GM12801 (cell line): ENCODE data around the gene ACACB.

Experiments used
- CTCF ChIP-seq: IDR thresholded peaks from one replicate; pipeline ENCODE4 v1.5.1; 2011; ENCODE audit warnings: control low read depth; ENCODE audit not compliant: insufficient read length; ENCODE audit errors: extremely low read depth

Gene ACACB

GRCh38 chr12:109236257-109236656 lies 119.9 kb downstream of the ACACB start:
- no peak for TF ChIP-seq CTCF

- TF ChIP-seq CTCF: no peak
Observed at GRCh38 chr12:109239179-109239578, 122.8 kb downstream of the ACACB start.

- TF ChIP-seq CTCF: no peak
Observed at GRCh38 chr12:109239691-109240090, 123.3 kb downstream of the ACACB start.

- TF ChIP-seq CTCF: no peak
Observed at GRCh38 chr12:109240365-109240764, 124.0 kb downstream of the ACACB start.

GRCh38 chr12:109241936-109242335 lies 125.5 kb downstream of the ACACB start:
- TF ChIP-seq CTCF: no peak

- TF ChIP-seq CTCF: no peak
Observed at GRCh38 chr12:109244073-109244472, 127.7 kb downstream of the ACACB start.

GRCh38 chr12:109246221-109246620 lies 129.8 kb downstream of the ACACB start:
- no peak for TF ChIP-seq CTCF
